Measurements from ENCODE around the gene RC3H2. TPM values are rescaled to one million over a fixed set of nuclear protein-coding genes. Genes with fewer than 3 reads are reported as not detected.
A peak's percentile ranks its signal among the peaks of the same experiment; 100 is the strongest.

Gene RC3H2
- total and polyA plus RNA-seq, 2 of the 13 experiments (the other 11 are each of a cell fraction or from before 2014, with no cell fraction given) = 21.0 to 36.4 TPM

DNA sequence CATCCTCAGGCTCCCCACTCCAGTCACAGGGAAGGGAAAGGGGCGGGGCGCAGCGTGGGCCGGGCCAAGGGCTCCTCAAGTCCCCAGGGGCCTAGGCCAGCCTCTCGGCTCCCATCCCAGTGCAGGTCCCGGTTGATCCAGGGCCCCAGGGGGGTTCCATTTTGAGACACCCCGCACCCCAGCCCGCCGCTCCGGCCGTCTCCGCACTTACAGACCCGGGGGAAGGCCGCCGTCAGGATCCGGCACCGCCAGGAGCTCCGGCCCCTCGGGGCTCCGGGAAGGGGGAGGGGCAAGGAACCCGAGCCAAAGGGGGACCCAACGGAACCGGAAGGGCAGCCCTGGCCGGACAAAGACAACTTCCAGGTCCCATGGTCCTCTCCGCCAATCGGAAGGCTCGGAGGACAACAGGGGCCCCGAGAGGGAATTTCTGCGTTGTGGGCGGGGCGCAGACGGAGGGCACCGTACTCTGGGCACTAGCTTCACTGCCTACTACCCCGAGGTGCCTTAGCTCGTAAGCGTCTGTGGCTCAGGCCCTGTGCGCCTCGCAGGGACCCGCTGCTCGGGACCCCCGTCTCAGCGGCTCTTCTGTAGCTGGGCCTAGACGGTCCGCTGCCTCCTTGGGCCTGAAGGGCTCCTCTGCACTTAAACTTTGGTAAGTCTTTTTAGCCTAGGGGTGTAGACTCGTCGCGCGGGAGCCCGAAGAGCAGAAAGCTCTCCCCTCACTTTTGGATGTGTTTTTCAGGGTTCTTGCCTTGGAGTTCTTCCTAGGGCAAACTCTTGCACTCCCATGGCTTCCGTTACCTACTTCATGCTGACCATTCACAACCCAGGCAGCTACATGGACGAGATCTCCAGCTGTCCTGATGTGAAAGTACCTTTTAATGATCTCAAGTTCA is 26.3 kb upstream of the RC3H2 start, which contains the start of gene ZBTB26 (continued):
- TF ChIP-seq ZNF788 (CRISPR knock-in tag; IDR thresholded peaks at IDR 0.05; ENCODE audit: borderline replicate concordance) (peak; percentile 78; the same call in 1 of the 2 replicates), TOE1 (CRISPR knock-in tag; IDR thresholded peaks at IDR 0.05) (0 out of 2 replicates have a peak, but pooled peaks have one; percentile 11), XBP1 (CRISPR knock-in tag; IDR thresholded peaks at IDR 0.05) (0 out of 2 replicates have a peak, but pooled peaks have one; percentile 57), ZNF782 (CRISPR knock-in tag; IDR thresholded peaks at IDR 0.05; ENCODE audit: borderline replicate concordance) (0 out of 2 replicates have a peak, but pooled peaks have one; percentile 26), MAZ (IDR thresholded peaks at IDR 0.05; ENCODE audit: borderline replicate concordance, low read depth, low read length) (peak; percentile 66; the same call in 1 of the 2 replicates), MAZ (CRISPR knock-in tag; IDR thresholded peaks at IDR 0.05; ENCODE audit: low read depth) (peak; percentile 80), ZNF337 (CRISPR knock-in tag; IDR thresholded peaks at IDR 0.05; ENCODE audit: borderline replicate concordance, low read depth) (0 out of 2 replicates have a peak, but pooled peaks have one; percentile 58), GABPA (IDR thresholded peaks at IDR 0.05; ENCODE audit: low read depth, low read length) (peak; percentile 97), GABPA (CRISPR knock-in tag; IDR thresholded peaks at IDR 0.05; ENCODE audit: low read depth) (peak; percentile 98), SOX6 (IDR thresholded peaks at IDR 0.05) (no peak), SOX6 (CRISPR knock-in tag; IDR thresholded peaks at IDR 0.05) (peak; percentile 55), ZNF749 (CRISPR knock-in tag; IDR thresholded peaks at IDR 0.05; ENCODE audit: borderline replicate concordance) (peak; percentile 62; the same call in 1 of the 2 replicates), KLF6 (CRISPR knock-in tag; IDR thresholded peaks at IDR 0.05) (peak; percentile 81), FOXJ3 (CRISPR knock-in tag; IDR thresholded peaks at IDR 0.05; ENCODE audit: borderline replicate concordance) (peak; percentile 58), HOXA7 (CRISPR knock-in tag; IDR thresholded peaks at IDR 0.05) (no peak), KLF16 (CRISPR knock-in tag; IDR thresholded peaks at IDR 0.05) (peak; percentile 33 to 53; a peak in 2 of 4 replicates), ZNF138 (CRISPR knock-in tag; IDR thresholded peaks at IDR 0.05; ENCODE audit: low read depth) (peak; percentile 20; the same call in 1 of the 2 replicates)
- TF ChIP-seq, protein P1, sequence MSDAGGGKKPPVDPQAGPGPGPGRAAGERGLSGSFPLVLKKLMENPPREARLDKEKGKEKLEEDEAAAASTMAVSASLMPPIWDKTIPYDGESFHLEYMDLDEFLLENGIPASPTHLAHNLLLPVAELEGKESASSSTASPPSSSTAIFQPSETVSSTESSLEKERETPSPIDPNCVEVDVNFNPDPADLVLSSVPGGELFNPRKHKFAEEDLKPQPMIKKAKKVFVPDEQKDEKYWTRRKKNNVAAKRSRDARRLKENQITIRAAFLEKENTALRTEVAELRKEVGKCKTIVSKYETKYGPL (CRISPR knock-in tag; IDR thresholded peaks at IDR 0.05) = no peak
- TF ChIP-seq, protein P2, sequence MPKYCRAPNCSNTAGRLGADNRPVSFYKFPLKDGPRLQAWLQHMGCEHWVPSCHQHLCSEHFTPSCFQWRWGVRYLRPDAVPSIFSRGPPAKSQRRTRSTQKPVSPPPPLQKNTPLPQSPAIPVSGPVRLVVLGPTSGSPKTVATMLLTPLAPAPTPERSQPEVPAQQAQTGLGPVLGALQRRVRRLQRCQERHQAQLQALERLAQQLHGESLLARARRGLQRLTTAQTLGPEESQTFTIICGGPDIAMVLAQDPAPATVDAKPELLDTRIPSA (CRISPR knock-in tag; IDR thresholded peaks at IDR 0.05; ENCODE audit: borderline replicate concordance) = peak; percentile 91; the same call in 1 of the 2 replicates
- TF ChIP-seq, protein P3, sequence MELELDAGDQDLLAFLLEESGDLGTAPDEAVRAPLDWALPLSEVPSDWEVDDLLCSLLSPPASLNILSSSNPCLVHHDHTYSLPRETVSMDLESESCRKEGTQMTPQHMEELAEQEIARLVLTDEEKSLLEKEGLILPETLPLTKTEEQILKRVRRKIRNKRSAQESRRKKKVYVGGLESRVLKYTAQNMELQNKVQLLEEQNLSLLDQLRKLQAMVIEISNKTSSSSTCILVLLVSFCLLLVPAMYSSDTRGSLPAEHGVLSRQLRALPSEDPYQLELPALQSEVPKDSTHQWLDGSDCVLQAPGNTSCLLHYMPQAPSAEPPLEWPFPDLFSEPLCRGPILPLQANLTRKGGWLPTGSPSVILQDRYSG (CRISPR knock-in tag; IDR thresholded peaks at IDR 0.05) = 0 out of 2 replicates have a peak, but pooled peaks have one; percentile 13
- TF ChIP-seq, protein P4, sequence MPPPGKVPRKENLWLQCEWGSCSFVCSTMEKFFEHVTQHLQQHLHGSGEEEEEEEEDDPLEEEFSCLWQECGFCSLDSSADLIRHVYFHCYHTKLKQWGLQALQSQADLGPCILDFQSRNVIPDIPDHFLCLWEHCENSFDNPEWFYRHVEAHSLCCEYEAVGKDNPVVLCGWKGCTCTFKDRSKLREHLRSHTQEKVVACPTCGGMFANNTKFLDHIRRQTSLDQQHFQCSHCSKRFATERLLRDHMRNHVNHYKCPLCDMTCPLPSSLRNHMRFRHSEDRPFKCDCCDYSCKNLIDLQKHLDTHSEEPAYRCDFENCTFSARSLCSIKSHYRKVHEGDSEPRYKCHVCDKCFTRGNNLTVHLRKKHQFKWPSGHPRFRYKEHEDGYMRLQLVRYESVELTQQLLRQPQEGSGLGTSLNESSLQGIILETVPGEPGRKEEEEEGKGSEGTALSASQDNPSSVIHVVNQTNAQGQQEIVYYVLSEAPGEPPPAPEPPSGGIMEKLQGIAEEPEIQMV (CRISPR knock-in tag; IDR thresholded peaks at IDR 0.05; ENCODE audit: low read depth) = peak; percentile 63
- TF ChIP-seq, protein P5, sequence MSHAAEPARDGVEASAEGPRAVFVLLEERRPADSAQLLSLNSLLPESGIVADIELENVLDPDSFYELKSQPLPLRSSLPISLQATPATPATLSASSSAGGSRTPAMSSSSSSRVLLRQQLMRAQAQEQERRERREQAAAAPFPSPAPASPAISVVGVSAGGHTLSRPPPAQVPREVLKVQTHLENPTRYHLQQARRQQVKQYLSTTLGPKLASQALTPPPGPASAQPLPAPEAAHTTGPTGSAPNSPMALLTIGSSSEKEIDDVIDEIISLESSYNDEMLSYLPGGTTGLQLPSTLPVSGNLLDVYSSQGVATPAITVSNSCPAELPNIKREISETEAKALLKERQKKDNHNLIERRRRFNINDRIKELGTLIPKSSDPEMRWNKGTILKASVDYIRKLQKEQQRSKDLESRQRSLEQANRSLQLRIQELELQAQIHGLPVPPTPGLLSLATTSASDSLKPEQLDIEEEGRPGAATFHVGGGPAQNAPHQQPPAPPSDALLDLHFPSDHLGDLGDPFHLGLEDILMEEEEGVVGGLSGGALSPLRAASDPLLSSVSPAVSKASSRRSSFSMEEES (CRISPR knock-in tag; IDR thresholded peaks at IDR 0.05) = no peak; the same call in 1 of the 2 replicates
